K562 (cell line): ENCODE measurements around the gene B2M. TPM values are rescaled to one million over a fixed set of nuclear protein-coding genes. Genes with fewer than 3 reads are reported as not detected.

Source experiments
- CBX1 ChIP-seq: sonication (generic); IDR thresholded peaks from 2 replicates; pipeline ENCODE4 v1.6.1; 2016; ENCODE audit warnings: antibody characterized with exemption, low read depth, mild to moderate bottlenecking
- FOXA3 ChIP-seq, 2 experiments: fragments of 450-650 bp in 1 of 2; sonication (generic) in 1 of 2; formaldehyde crosslinking; IDR thresholded peaks in 1 of 2; conservative IDR thresholded peaks in 1 of 2; 2 replicates each; pipeline versions ENCODE4 v1.4.0 to v1.8.0; 2020 to 2022; ENCODE audit warnings: mild to moderate bottlenecking in 2 of 2, missing genetic modification reagents in 1 of 2
- RBM39 ChIP-seq: fragments of 200-400 bp; formaldehyde crosslinking; optimal IDR thresholded peaks from 2 replicates; pipeline ENCODE3; 2018; ENCODE audit warnings: low read depth, low read length
- SUPT5H ChIP-seq: fragments of 450-650 bp; IDR thresholded peaks from 2 replicates; pipeline ENCODE4 v1.6.1; 2016
- polyA plus RNA-seq, 8 experiments: library from polyadenylated mRNA; depleted of rRNA in 4 of 8; stranded (reverse) in 5 of 8; unstranded in 3 of 8; fragments of >200 nt; fragmentation: Nextera tagmentation in 2 of 8; fragmentation: Illumina TruSeq in 1 of 8; extraction: Ambion mirVana in 2 of 8; extraction: Trizol in 1 of 8; gene quantifications; 2 replicates each; pipeline versions ENCODE4 v1.2.1 to v1.2.3, GENCODE V29; 2011 to 2014; ENCODE audit warnings: inconsistent platforms in 1 of 8, missing spikeins in 1 of 8
- total RNA-seq, 7 experiments: library from RNA; depleted of rRNA in 6 of 7; stranded (reverse); fragments of >200 nt in 6 of 7; fragmentation: Illumina TruSeq in 2 of 7; extraction: Trizol in 2 of 7; gene quantifications; 2 replicates each; pipeline versions ENCODE4 v1.2.1 to v1.2.3, GENCODE V29; 2011 to 2021; ENCODE audit warnings: low replicate concordance in 1 of 7
- TF ChIP-seq, protein P1 (sequence below), 2 experiments: fragments of 450-650 bp; IDR thresholded peaks; 2 replicates each; pipeline ENCODE4 v1.6.1; 2018; ENCODE audit warnings: mild to moderate bottlenecking in 2 of 2, low read depth in 1 of 2; ENCODE audit not compliant: partially characterized antibody in 2 of 2
- TF ChIP-seq, protein P2 (sequence below): sonication (generic); formaldehyde crosslinking; IDR thresholded peaks from 2 replicates; pipeline ENCODE4 v1.9.0; 2022; ENCODE audit warnings: mild to moderate bottlenecking, missing genetic modification reagents
- TF ChIP-seq, protein P3 (sequence below): fragments of 450-650 bp; formaldehyde crosslinking; IDR thresholded peaks from 2 replicates; pipeline ENCODE4 v1.4.0; 2020; ENCODE audit warnings: mild to moderate bottlenecking, moderate library complexity
- TF ChIP-seq, protein P4 (sequence below): fragments of 450-650 bp; IDR thresholded peaks from 2 replicates; pipeline ENCODE4 v1.6.1; 2016; ENCODE audit warnings: mild to moderate bottlenecking, moderate library complexity

B2M gene
- total and polyA plus RNA-seq, 9 of the 15 experiments (the other 6 are each of a cell fraction or from before 2014, with no cell fraction given) = 460 to 3,138 (median 1,032) TPM

DNA sequence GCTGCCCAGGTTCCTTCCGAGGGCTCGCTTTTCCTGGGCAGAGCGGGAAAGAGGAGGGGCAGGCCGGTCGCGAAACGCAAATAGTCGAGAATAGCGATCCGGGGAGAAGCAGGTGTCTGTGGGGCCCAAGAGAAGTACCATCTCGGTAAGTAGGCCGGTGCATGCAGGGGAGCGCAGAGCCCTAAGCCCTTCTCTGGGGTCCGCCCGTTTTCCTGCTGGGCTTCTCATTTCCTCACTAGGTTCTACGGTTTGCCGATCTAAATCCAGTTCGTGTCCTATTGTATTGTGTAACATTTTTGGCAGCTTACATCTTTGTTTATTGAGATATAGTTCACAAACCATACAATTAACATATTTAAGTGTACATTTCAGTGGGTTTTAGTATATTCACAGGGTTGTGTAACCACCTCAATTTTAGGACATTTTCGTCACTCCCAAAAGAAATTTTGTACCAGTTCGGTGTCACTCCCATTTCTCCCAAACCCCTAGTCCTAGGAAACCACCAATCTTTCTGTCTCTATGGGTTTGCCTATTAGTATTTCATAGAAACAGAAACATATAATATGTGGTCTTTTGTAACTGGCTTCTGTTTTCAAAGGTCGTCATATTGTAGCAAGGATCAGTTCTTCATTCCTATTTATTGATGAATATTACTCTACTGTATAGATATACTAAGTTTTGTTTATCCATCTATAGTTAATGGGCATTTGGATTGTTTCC, 18.3 kb downstream of the B2M start (continued):
- TF ChIP-seq, protein P1, sequence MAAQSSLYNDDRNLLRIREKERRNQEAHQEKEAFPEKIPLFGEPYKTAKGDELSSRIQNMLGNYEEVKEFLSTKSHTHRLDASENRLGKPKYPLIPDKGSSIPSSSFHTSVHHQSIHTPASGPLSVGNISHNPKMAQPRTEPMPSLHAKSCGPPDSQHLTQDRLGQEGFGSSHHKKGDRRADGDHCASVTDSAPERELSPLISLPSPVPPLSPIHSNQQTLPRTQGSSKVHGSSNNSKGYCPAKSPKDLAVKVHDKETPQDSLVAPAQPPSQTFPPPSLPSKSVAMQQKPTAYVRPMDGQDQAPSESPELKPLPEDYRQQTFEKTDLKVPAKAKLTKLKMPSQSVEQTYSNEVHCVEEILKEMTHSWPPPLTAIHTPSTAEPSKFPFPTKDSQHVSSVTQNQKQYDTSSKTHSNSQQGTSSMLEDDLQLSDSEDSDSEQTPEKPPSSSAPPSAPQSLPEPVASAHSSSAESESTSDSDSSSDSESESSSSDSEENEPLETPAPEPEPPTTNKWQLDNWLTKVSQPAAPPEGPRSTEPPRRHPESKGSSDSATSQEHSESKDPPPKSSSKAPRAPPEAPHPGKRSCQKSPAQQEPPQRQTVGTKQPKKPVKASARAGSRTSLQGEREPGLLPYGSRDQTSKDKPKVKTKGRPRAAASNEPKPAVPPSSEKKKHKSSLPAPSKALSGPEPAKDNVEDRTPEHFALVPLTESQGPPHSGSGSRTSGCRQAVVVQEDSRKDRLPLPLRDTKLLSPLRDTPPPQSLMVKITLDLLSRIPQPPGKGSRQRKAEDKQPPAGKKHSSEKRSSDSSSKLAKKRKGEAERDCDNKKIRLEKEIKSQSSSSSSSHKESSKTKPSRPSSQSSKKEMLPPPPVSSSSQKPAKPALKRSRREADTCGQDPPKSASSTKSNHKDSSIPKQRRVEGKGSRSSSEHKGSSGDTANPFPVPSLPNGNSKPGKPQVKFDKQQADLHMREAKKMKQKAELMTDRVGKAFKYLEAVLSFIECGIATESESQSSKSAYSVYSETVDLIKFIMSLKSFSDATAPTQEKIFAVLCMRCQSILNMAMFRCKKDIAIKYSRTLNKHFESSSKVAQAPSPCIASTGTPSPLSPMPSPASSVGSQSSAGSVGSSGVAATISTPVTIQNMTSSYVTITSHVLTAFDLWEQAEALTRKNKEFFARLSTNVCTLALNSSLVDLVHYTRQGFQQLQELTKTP (IDR thresholded peaks at IDR 0.05; ENCODE audit: low read depth in 1 of 2, partially characterized antibody in 2 of 2) = no peak
- TF ChIP-seq SUPT5H (no peak; the same call in 1 of the 2 replicates), RBM39 (no peak), FOXA3 (CRISPR knock-in tag; conservative IDR thresholded peaks at IDR 0.05 in 1 of 2, IDR thresholded peaks at IDR 0.05 in 1 of 2) (0 out of 4 replicates have a peak, but pooled peaks of 1 of the 2 experiments have one; percentile 1), CBX1 (no peak)
- TF ChIP-seq, protein P2, sequence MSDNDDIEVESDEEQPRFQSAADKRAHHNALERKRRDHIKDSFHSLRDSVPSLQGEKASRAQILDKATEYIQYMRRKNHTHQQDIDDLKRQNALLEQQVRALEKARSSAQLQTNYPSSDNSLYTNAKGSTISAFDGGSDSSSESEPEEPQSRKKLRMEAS = peak; percentile 64
- TF ChIP-seq, protein P3, sequence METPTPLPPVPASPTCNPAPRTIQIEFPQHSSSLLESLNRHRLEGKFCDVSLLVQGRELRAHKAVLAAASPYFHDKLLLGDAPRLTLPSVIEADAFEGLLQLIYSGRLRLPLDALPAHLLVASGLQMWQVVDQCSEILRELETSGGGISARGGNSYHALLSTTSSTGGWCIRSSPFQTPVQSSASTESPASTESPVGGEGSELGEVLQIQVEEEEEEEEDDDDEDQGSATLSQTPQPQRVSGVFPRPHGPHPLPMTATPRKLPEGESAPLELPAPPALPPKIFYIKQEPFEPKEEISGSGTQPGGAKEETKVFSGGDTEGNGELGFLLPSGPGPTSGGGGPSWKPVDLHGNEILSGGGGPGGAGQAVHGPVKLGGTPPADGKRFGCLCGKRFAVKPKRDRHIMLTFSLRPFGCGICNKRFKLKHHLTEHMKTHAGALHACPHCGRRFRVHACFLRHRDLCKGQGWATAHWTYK (CRISPR knock-in tag) = no peak
- TF ChIP-seq, protein P4, sequence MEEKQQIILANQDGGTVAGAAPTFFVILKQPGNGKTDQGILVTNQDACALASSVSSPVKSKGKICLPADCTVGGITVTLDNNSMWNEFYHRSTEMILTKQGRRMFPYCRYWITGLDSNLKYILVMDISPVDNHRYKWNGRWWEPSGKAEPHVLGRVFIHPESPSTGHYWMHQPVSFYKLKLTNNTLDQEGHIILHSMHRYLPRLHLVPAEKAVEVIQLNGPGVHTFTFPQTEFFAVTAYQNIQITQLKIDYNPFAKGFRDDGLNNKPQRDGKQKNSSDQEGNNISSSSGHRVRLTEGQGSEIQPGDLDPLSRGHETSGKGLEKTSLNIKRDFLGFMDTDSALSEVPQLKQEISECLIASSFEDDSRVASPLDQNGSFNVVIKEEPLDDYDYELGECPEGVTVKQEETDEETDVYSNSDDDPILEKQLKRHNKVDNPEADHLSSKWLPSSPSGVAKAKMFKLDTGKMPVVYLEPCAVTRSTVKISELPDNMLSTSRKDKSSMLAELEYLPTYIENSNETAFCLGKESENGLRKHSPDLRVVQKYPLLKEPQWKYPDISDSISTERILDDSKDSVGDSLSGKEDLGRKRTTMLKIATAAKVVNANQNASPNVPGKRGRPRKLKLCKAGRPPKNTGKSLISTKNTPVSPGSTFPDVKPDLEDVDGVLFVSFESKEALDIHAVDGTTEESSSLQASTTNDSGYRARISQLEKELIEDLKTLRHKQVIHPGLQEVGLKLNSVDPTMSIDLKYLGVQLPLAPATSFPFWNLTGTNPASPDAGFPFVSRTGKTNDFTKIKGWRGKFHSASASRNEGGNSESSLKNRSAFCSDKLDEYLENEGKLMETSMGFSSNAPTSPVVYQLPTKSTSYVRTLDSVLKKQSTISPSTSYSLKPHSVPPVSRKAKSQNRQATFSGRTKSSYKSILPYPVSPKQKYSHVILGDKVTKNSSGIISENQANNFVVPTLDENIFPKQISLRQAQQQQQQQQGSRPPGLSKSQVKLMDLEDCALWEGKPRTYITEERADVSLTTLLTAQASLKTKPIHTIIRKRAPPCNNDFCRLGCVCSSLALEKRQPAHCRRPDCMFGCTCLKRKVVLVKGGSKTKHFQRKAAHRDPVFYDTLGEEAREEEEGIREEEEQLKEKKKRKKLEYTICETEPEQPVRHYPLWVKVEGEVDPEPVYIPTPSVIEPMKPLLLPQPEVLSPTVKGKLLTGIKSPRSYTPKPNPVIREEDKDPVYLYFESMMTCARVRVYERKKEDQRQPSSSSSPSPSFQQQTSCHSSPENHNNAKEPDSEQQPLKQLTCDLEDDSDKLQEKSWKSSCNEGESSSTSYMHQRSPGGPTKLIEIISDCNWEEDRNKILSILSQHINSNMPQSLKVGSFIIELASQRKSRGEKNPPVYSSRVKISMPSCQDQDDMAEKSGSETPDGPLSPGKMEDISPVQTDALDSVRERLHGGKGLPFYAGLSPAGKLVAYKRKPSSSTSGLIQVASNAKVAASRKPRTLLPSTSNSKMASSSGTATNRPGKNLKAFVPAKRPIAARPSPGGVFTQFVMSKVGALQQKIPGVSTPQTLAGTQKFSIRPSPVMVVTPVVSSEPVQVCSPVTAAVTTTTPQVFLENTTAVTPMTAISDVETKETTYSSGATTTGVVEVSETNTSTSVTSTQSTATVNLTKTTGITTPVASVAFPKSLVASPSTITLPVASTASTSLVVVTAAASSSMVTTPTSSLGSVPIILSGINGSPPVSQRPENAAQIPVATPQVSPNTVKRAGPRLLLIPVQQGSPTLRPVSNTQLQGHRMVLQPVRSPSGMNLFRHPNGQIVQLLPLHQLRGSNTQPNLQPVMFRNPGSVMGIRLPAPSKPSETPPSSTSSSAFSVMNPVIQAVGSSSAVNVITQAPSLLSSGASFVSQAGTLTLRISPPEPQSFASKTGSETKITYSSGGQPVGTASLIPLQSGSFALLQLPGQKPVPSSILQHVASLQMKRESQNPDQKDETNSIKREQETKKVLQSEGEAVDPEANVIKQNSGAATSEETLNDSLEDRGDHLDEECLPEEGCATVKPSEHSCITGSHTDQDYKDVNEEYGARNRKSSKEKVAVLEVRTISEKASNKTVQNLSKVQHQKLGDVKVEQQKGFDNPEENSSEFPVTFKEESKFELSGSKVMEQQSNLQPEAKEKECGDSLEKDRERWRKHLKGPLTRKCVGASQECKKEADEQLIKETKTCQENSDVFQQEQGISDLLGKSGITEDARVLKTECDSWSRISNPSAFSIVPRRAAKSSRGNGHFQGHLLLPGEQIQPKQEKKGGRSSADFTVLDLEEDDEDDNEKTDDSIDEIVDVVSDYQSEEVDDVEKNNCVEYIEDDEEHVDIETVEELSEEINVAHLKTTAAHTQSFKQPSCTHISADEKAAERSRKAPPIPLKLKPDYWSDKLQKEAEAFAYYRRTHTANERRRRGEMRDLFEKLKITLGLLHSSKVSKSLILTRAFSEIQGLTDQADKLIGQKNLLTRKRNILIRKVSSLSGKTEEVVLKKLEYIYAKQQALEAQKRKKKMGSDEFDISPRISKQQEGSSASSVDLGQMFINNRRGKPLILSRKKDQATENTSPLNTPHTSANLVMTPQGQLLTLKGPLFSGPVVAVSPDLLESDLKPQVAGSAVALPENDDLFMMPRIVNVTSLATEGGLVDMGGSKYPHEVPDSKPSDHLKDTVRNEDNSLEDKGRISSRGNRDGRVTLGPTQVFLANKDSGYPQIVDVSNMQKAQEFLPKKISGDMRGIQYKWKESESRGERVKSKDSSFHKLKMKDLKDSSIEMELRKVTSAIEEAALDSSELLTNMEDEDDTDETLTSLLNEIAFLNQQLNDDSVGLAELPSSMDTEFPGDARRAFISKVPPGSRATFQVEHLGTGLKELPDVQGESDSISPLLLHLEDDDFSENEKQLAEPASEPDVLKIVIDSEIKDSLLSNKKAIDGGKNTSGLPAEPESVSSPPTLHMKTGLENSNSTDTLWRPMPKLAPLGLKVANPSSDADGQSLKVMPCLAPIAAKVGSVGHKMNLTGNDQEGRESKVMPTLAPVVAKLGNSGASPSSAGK = peak; percentile 10; the same call in 1 of the 2 replicates
